ENCODE data around the gene SRPK2. TPM values are rescaled to one million over a fixed set of nuclear protein-coding genes. Genes with fewer than 3 reads are reported as not detected.

The SRPK2 gene
- total RNA-seq, 4 donors from 2014 or later: 29.5 to 48.2 (median 30.6) TPM

- TF ChIP-seq CTCF (IDR thresholded peaks at IDR 0.05): no peak
- DNase-seq (ENCODE audit: low spot score) (no peak), ATAC-seq (ENCODE audit: low FRiP score) (no peak)
These were observed 234.6 kb downstream of the SRPK2 start for GRCh38 chr7:105154084-105154483.

- TF ChIP-seq CTCF (IDR thresholded peaks at IDR 0.05): no peak
- ATAC-seq (ENCODE audit: low FRiP score): no peak
These were observed 235.2 kb downstream of the SRPK2 start for GRCh38 chr7:105153531-105153930.

GRCh38 chr7:105151152-105151551 is 237.6 kb downstream of the SRPK2 start:
- ATAC-seq (ENCODE audit: low FRiP score): no peak
- no peak for DNase-seq (ENCODE audit: low spot score)
- no peak for TF ChIP-seq CTCF (IDR thresholded peaks at IDR 0.05)

More at GRCh38 chr7:105153531-105153930, 235.2 kb downstream of the SRPK2 start:
- DNase-seq (ENCODE audit: low spot score): no peak

GRCh38 chr7:105149827-105150226 is 238.9 kb downstream of the SRPK2 start:
- ATAC-seq (ENCODE audit: low FRiP score) (no peak), DNase-seq (ENCODE audit: low spot score) (no peak)
- TF ChIP-seq CTCF (IDR thresholded peaks at IDR 0.05): no peak

- no peak for DNase-seq (ENCODE audit: low spot score)
- TF ChIP-seq CTCF (IDR thresholded peaks at IDR 0.05): no peak
- no peak for ATAC-seq (ENCODE audit: low FRiP score)
These were observed 247.7 kb downstream of the SRPK2 start for GRCh38 chr7:105141068-105141467.

- TF ChIP-seq CTCF (IDR thresholded peaks at IDR 0.05): no peak
- ATAC-seq (ENCODE audit: low FRiP score) (no peak), DNase-seq (ENCODE audit: low spot score) (no peak)
These were observed 249.3 kb downstream of the SRPK2 start for GRCh38 chr7:105139381-105139780.

- no peak for DNase-seq (ENCODE audit: low spot score)
- no peak for ATAC-seq (ENCODE audit: low FRiP score)
- no peak for TF ChIP-seq CTCF (IDR thresholded peaks at IDR 0.05)
These were observed 250.8 kb downstream of the SRPK2 start for GRCh38 chr7:105137898-105138297.

All from omental fat pad (tissue), 4 donors.